ENCODE results near the gene RNF32. TPM values are rescaled to one million over a fixed set of nuclear protein-coding genes. Genes with fewer than 3 reads are reported as not detected.

The RNF32 gene
- total RNA-seq, result under 1 TPM in 1 of 3 donors, not detected in 2; 0.80 TPM
- total RNA-seq (2013), result 0.56 TPM

- Mint-ChIP-seq H3K4me3 (peak within 1 kb of the TSS; percentile 86), H3K27ac (no peak within 1 kb of the TSS), H3K9me3 (peaks cover 3 to 5% of the 10 kb centered on the region in 2 donors), H3K4me1 (peaks cover 15 to 17% of the 10 kb centered on the region in 2 donors), H3K27me3 (ENCODE audit: low read depth in 2 of 2) (peaks cover 33 to 78% of the 10 kb centered on the region in 2 donors), H3K36me3 (peaks cover 7% of the 10 kb centered on the region)
- peak; percentile 66 to 95 for DNase-seq
- intact Hi-C loops (cut with micrococcal nuclease), result no loop called here
- Histone ChIP-seq H3K4me1 (ENCODE audit: control insufficient read depth, insufficient read depth, low read length) (peaks cover 18% of the 10 kb centered on the region), H3K27ac (ENCODE audit: low read length) (peak within 1 kb of the TSS; percentile 58), H3K36me3 (ENCODE audit: control insufficient read depth, insufficient read depth, low read length) (no peaks in the 10 kb centered on the region), H3K4me3 (ENCODE audit: low read length) (peak within 1 kb of the TSS; percentile 49), H3K27me3 (ENCODE audit: control insufficient read depth, insufficient read depth, low read length) (peaks cover 5% of the 10 kb centered on the region), H3K9me3 (ENCODE audit: control insufficient read depth, insufficient read depth, low read length) (peaks cover 5% of the 10 kb centered on the region)
- peak; percentile 75 to 89 (median 77) for ATAC-seq
- TF ChIP-seq CTCF (IDR thresholded peaks at IDR 0.05), result no peak
- 2% methylated on average over 85 of the region's 85 CpGs for WGBS (ENCODE audit: insufficient coverage)
Measured at GRCh38 chr7:156640257-156640948, at the start of gene RNF32. Gene RNF32 (plus strand): TSS chr7:156640774. CDS start chr7:156643878, 3,104 bp downstream.

- H3K36me3 ChIP-seq (ENCODE audit: control insufficient read depth, insufficient read depth, low read length), result no peaks in the 10 kb centered on the region
- intact Hi-C loops (cut with micrococcal nuclease), result no loop called here
Measured at GRCh38 chr7:156592155-156592884, 48.3 kb upstream of the RNF32 start.

GRCh38 chr7:156594283-156595080 is 46.1 kb upstream of the RNF32 start:
- H3K4me3 Mint-ChIP-seq, result no peak overlapping the region
- intact Hi-C loops (cut with micrococcal nuclease), result no loop called here
- no peak overlapping the region for H3K4me3 ChIP-seq (ENCODE audit: low read length)
- WGBS (ENCODE audit: insufficient coverage), result 82% methylated on average over 4 of the region's 6 CpGs
- no peaks in the 10 kb centered on the region for H3K36me3 Mint-ChIP-seq
- H3K27ac ChIP-seq (ENCODE audit: low read length), result no peak overlapping the region
- H3K27ac Mint-ChIP-seq, result no peak overlapping the region
- H3K9me3 ChIP-seq (ENCODE audit: control insufficient read depth, insufficient read depth, low read length), result peaks cover 9% of the 10 kb centered on the region
- DNase-seq, result no peak
- no peaks in the 10 kb centered on the region for H3K27me3 ChIP-seq (ENCODE audit: control insufficient read depth, insufficient read depth, low read length)
- ATAC-seq, result no peak
- H3K4me1 Mint-ChIP-seq, result no peaks in the 10 kb centered on the region
- peaks cover 0 to 6% of the 10 kb centered on the region in 2 donors for H3K27me3 Mint-ChIP-seq (ENCODE audit: low read depth in 2 of 2)
- peaks cover 0 to 2% of the 10 kb centered on the region in 2 donors for H3K9me3 Mint-ChIP-seq
- H3K36me3 ChIP-seq (ENCODE audit: control insufficient read depth, insufficient read depth, low read length), result no peaks in the 10 kb centered on the region
- H3K4me1 ChIP-seq (ENCODE audit: control insufficient read depth, insufficient read depth, low read length), result no peaks in the 10 kb centered on the region
- no peak for TF ChIP-seq CTCF (IDR thresholded peaks at IDR 0.05)

More at GRCh38 chr7:156592155-156592884, 48.3 kb upstream of the RNF32 start:
- H3K4me1 ChIP-seq (ENCODE audit: control insufficient read depth, insufficient read depth, low read length), result no peaks in the 10 kb centered on the region
- no peak for TF ChIP-seq CTCF (IDR thresholded peaks at IDR 0.05)
- WGBS (ENCODE audit: insufficient coverage), result 99% methylated on average over 3 of the region's 4 CpGs
- no peak overlapping the region for H3K4me3 Mint-ChIP-seq
- ATAC-seq (no peak), DNase-seq (no peak)
- no peaks in the 10 kb centered on the region for H3K4me1 Mint-ChIP-seq
- H3K27ac ChIP-seq (ENCODE audit: low read length), result no peak overlapping the region
- peaks cover 0 to 6% of the 10 kb centered on the region in 2 donors for H3K27me3 Mint-ChIP-seq (ENCODE audit: low read depth in 2 of 2)
- H3K9me3 ChIP-seq (ENCODE audit: control insufficient read depth, insufficient read depth, low read length), result peaks cover 9% of the 10 kb centered on the region
- no peaks in the 10 kb centered on the region for H3K36me3 Mint-ChIP-seq
- H3K9me3 Mint-ChIP-seq, result peaks cover 0 to 2% of the 10 kb centered on the region in 2 donors
- no peak overlapping the region for H3K4me3 ChIP-seq (ENCODE audit: low read length)
- no peaks in the 10 kb centered on the region for H3K27me3 ChIP-seq (ENCODE audit: control insufficient read depth, insufficient read depth, low read length)
- no peak overlapping the region for H3K27ac Mint-ChIP-seq
